Mucosa of descending colon (tissue), 3 donors: Measurements from ENCODE around the gene DMPK. TPM values are rescaled to one million over a fixed set of nuclear protein-coding genes. Genes with fewer than 3 reads are reported as not detected.

Experiments
- ATAC-seq: fragments of 200-7000 bp; cut with Tn5 transposase; one replicate; pipeline ENCODE4 v1.9.1; 2020; ENCODE audit warnings: mild to moderate bottlenecking, moderate library complexity
- DNase-seq, 3 donors: peaks; one replicate each; pipeline ENCODE4 v3.0.0-alpha.2; 2020
- H3K36me3 ChIP-seq: fragments of 200-600 bp; one replicate; pipeline ENCODE4 v1.8.0; 2021; ENCODE audit warnings: low read depth, mild to moderate bottlenecking
- H3K4me1 ChIP-seq: fragments of 200-600 bp; one replicate; pipeline ENCODE4 v1.8.0; 2021; ENCODE audit warnings: low read depth, mild to moderate bottlenecking
- H3K4me3 ChIP-seq: fragments of 200-600 bp; one replicate; pipeline ENCODE4 v1.8.0; 2021; ENCODE audit warnings: mild to moderate bottlenecking
- H3K9me3 ChIP-seq: fragments of 200-600 bp; one replicate; pipeline ENCODE4 v1.8.0; 2021; ENCODE audit warnings: mild to moderate bottlenecking
- CTCF ChIP-seq: fragments of 200-600 bp; IDR thresholded peaks from one replicate; pipeline ENCODE4 v1.8.0; 2022; ENCODE audit warnings: antibody characterized with exemption, mild to moderate bottlenecking
- intact Hi-C, 2 donors: fragments of 100-400 bp; cut with DNase I in 1 of 2; cut with micrococcal nuclease in 1 of 2; formaldehyde crosslinking; loops; one replicate each; pipeline versions ENCODE4 v1.11.0 to v1.11.1; 2022; cut with DNase I, micrococcal nuclease
- total RNA-seq, 3 donors: library from RNA; stranded (reverse); fragmentation: NEBNext Ultra II Directional in 2 of 3; extraction: Animal tissue kit (Norgen Biotek cat#: 25700) in 2 of 3; gene quantifications; one replicate each; pipeline versions ENCODE4 v1.2.1 to v1.2.4, GENCODE V29; 2021 to 2023
- donor health status: DM: no; HTN: no; CAD: no; lungs with moderate emphysema.
- donor health status: DM: no; HTN: no; CAD: no.
- donor health status: DM: no; HTN: yes; CAD: no.

The DMPK gene
- total RNA-seq, 3 donors from 2014 or later: 23.9 to 123 (median 33.9) TPM

- no peaks in the 10 kb centered on the region for H3K9me3 ChIP-seq
- H3K4me1 ChIP-seq: peaks cover 3% of the 10 kb centered on the region
- peak in 1 of 3 donors; percentile 46 for DNase-seq
- no peaks in the 10 kb centered on the region for H3K36me3 ChIP-seq
- intact Hi-C loops: no loop called here
- no peak overlapping the region for H3K4me3 ChIP-seq
- ATAC-seq: peak; percentile 9
- TF ChIP-seq CTCF: no peak
These were observed 35.5 kb upstream of the DMPK start for GRCh38 chr19:45817725-45818301.

GRCh38 chr19:45817010-45817724 is 34.9 kb upstream of the DMPK start:
- peak; percentile 94 to 96 (median 96) for DNase-seq
- peak; percentile 99 for TF ChIP-seq CTCF
- no peak overlapping the region for H3K4me3 ChIP-seq
- H3K4me1 ChIP-seq: peaks cover 3% of the 10 kb centered on the region
- intact Hi-C loops: no loop called here
- H3K9me3 ChIP-seq: no peaks in the 10 kb centered on the region
- peak; percentile 97 for ATAC-seq
- H3K36me3 ChIP-seq: no peaks in the 10 kb centered on the region

DNA sequence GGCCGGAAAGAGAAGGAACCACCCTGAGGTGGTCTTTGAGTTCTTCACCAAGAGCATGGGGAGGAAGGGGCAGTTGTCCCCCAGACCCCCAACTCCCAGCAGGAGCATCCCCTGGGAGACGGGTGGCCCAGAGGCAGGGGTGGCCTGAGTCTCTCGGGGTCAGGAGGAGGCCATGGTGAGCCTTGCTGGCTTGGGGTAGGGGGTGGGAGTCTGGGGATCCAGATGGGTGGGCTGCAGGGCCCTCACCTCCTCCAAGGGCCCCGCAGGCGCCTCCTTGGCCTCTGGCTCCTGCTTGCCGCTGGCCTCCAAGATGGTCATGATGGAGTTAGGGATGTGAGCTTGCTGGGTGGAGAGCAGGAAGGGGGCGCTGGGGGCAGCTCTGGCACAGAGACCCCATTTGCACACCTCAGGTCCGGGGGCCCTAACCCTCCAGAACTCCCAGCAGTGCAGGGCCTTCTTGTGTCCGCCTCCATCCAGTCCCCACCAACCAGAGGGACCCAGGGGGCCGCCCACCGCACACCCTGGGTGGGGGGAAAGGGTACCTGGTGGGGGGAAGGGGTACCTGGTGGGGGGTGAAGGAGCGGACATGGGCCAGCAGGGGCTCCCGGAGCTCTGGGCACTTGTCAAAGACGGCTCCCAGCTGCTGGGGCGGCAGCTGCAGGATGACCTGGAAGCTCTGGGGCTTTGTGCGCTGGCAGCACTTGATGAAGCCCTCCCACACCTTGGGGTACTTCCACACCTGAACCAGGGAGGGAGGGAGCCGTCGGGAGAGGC is 34.1 kb upstream of the DMPK start:
- peaks cover 3% of the 10 kb centered on the region for H3K4me1 ChIP-seq
- TF ChIP-seq CTCF: no peak
- ATAC-seq (no peak), DNase-seq (peak in 1 of 3 donors; percentile 38)
- intact Hi-C loops: no loop called here
- no peaks in the 10 kb centered on the region for H3K9me3 ChIP-seq
- no peaks in the 10 kb centered on the region for H3K36me3 ChIP-seq
- no peak overlapping the region for H3K4me3 ChIP-seq

DNA sequence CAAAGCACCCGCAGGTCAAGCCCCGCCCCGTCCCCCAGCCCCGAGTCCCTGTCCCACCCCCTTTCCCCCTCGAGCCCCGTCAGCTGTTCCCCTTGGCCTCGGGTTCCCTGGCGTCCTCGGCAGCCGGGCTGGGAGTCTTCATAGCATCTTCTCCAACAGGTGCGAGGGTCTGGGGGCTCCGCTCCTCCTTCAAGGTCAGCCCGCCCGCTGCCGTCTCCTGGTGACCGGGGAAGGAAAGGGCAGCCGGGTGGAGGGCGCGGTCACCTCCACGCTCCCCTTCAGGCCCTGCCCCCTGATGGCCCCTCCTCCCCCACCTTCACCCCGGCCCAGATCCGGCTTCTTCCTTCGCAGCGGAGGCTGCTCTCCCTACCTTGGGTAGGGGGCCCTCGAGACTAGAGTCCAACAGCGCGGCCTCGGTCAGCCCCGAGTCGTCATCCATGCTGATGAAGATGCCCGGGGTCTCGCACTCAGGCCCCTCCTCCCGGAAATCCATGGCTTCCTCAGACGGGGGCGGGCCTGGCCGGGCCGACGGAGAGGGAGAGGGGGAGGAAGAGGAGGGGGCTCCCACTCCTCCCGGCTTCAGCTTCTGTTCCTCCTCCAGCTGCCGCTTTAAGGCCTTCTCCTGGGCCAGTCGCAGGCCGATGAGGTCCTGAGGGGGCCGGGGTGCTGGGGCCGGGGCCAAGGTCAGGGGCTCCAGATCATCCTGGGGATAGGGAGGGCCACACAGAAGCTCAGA is 33.4 kb upstream of the DMPK start:
- intact Hi-C loops: no loop called here

More for the DNA sequence above, 33.4 kb upstream of the DMPK start:
- Histone ChIP-seq H3K4me3 (no peak overlapping the region), H3K36me3 (no peaks in the 10 kb centered on the region), H3K9me3 (no peaks in the 10 kb centered on the region), H3K4me1 (peaks cover 3% of the 10 kb centered on the region)
- no peak for TF ChIP-seq CTCF
- ATAC-seq (no peak), DNase-seq (peak in 1 of 3 donors; percentile 34)
